ENCODE measurements around the gene TMEM252. TPM values are rescaled to one million over a fixed set of nuclear protein-coding genes. Genes with fewer than 3 reads are reported as not detected.

Gene TMEM252
- total and polyA plus RNA-seq, 4 donors, result 0.38 to 0.55 TPM; not detected in 2

- Histone ChIP-seq H3K27me3 (ENCODE audit: control insufficient read depth, insufficient read depth, low read length) (no peaks in the 10 kb centered on the region), H3K9me3 (ENCODE audit: control insufficient read depth, insufficient read depth, low read length) (no peaks in the 10 kb centered on the region), H3K4me3 (ENCODE audit: low read depth, low read length) (no peak overlapping the region), H3K36me3 (ENCODE audit: control insufficient read depth, insufficient read depth, low read length) (no peaks in the 10 kb centered on the region), H3K27ac (ENCODE audit: low read depth, low read length) (no peak overlapping the region), H3K4me1 (ENCODE audit: control insufficient read depth, insufficient read depth, low read length) (no peaks in the 10 kb centered on the region)
- WGBS (ENCODE audit: insufficient coverage), result 50% methylated on average over 1 of the region's 2 CpGs
- no peak for DNase-seq (ENCODE audit: low read depth in 4 of 6, low spot score in 6 of 6)
Measured at GRCh38 chr9:68562461-68562860, 21.8 kb upstream of the TMEM252 start.

- 56% methylated on average over 9 of the region's 14 CpGs for whole genome bisulfite sequencing (ENCODE audit: insufficient coverage)
- H3K4me3 ChIP-seq (ENCODE audit: low read depth, low read length), result no peak overlapping the region
- H3K27ac ChIP-seq (ENCODE audit: low read depth, low read length), result no peak overlapping the region
- no peaks in the 10 kb centered on the region for H3K4me1 ChIP-seq (ENCODE audit: control insufficient read depth, insufficient read depth, low read length)
- no peaks in the 10 kb centered on the region for H3K36me3 ChIP-seq (ENCODE audit: control insufficient read depth, insufficient read depth, low read length)
- DNase-seq (ENCODE audit: low read depth in 4 of 6, low spot score in 6 of 6), result peak in 1 of 6 donors; percentile 34
- no peaks in the 10 kb centered on the region for H3K9me3 ChIP-seq (ENCODE audit: control insufficient read depth, insufficient read depth, low read length)
- no peaks in the 10 kb centered on the region for H3K27me3 ChIP-seq (ENCODE audit: control insufficient read depth, insufficient read depth, low read length)
Measured at GRCh38 chr9:68560071-68560844, 19.6 kb upstream of the TMEM252 start.

- H3K36me3 ChIP-seq (ENCODE audit: control insufficient read depth, insufficient read depth, low read length), result no peaks in the 10 kb centered on the region
- WGBS (ENCODE audit: insufficient coverage), result 96% methylated on average over 4 of the region's 5 CpGs
- H3K27ac ChIP-seq (ENCODE audit: low read depth, low read length), result no peak overlapping the region
- no peak for DNase-seq (ENCODE audit: low read depth in 4 of 6, low spot score in 6 of 6)
- no peaks in the 10 kb centered on the region for H3K27me3 ChIP-seq (ENCODE audit: control insufficient read depth, insufficient read depth, low read length)
- no peaks in the 10 kb centered on the region for H3K4me1 ChIP-seq (ENCODE audit: control insufficient read depth, insufficient read depth, low read length)
- no peak overlapping the region for H3K4me3 ChIP-seq (ENCODE audit: low read depth, low read length)
- H3K9me3 ChIP-seq (ENCODE audit: control insufficient read depth, insufficient read depth, low read length), result no peaks in the 10 kb centered on the region
Measured at GRCh38 chr9:68558545-68558944, 17.9 kb upstream of the TMEM252 start.

GRCh38 chr9:68555437-68556150 lies 14.9 kb upstream of the TMEM252 start:
- Histone ChIP-seq H3K36me3 (ENCODE audit: control insufficient read depth, insufficient read depth, low read length) (no peaks in the 10 kb centered on the region), H3K27ac (ENCODE audit: low read depth, low read length) (no peak overlapping the region), H3K4me3 (ENCODE audit: low read depth, low read length) (no peak overlapping the region), H3K4me1 (ENCODE audit: control insufficient read depth, insufficient read depth, low read length) (no peaks in the 10 kb centered on the region), H3K9me3 (ENCODE audit: control insufficient read depth, insufficient read depth, low read length) (no peaks in the 10 kb centered on the region), H3K27me3 (ENCODE audit: control insufficient read depth, insufficient read depth, low read length) (no peaks in the 10 kb centered on the region)
- 33% methylated on average over 1 of the region's 1 CpG for WGBS (ENCODE audit: insufficient coverage)
- DNase-seq (ENCODE audit: low read depth in 4 of 6, low spot score in 6 of 6), result no peak

- H3K4me1 ChIP-seq (ENCODE audit: control insufficient read depth, insufficient read depth, low read length), result no peaks in the 10 kb centered on the region
- no peaks in the 10 kb centered on the region for H3K36me3 ChIP-seq (ENCODE audit: control insufficient read depth, insufficient read depth, low read length)
- WGBS (ENCODE audit: insufficient coverage), result no CpG with 5 or more reads among the region's 3 CpGs
- H3K9me3 ChIP-seq (ENCODE audit: control insufficient read depth, insufficient read depth, low read length), result no peaks in the 10 kb centered on the region
- no peak for DNase-seq (ENCODE audit: low read depth in 4 of 6, low spot score in 6 of 6)
- no peak overlapping the region for H3K27ac ChIP-seq (ENCODE audit: low read depth, low read length)
- no peaks in the 10 kb centered on the region for H3K27me3 ChIP-seq (ENCODE audit: control insufficient read depth, insufficient read depth, low read length)
- H3K4me3 ChIP-seq (ENCODE audit: low read depth, low read length), result no peak overlapping the region
Measured at GRCh38 chr9:68552700-68553476, 12.2 kb upstream of the TMEM252 start.

GRCh38 chr9:68551191-68551590 lies 10.5 kb upstream of the TMEM252 start:
- no CpG with 5 or more reads among the region's 4 CpGs for WGBS (ENCODE audit: insufficient coverage)
- no peaks in the 10 kb centered on the region for H3K36me3 ChIP-seq (ENCODE audit: control insufficient read depth, insufficient read depth, low read length)
- no peaks in the 10 kb centered on the region for H3K4me1 ChIP-seq (ENCODE audit: control insufficient read depth, insufficient read depth, low read length)
- H3K9me3 ChIP-seq (ENCODE audit: control insufficient read depth, insufficient read depth, low read length), result no peaks in the 10 kb centered on the region
- no peak overlapping the region for H3K27ac ChIP-seq (ENCODE audit: low read depth, low read length)
- no peak overlapping the region for H3K4me3 ChIP-seq (ENCODE audit: low read depth, low read length)
- no peak for DNase-seq (ENCODE audit: low read depth in 4 of 6, low spot score in 6 of 6)
- no peaks in the 10 kb centered on the region for H3K27me3 ChIP-seq (ENCODE audit: control insufficient read depth, insufficient read depth, low read length)

GRCh38 chr9:68548241-68548640 lies 7.6 kb upstream of the TMEM252 start:
- Histone ChIP-seq H3K4me1 (ENCODE audit: control insufficient read depth, insufficient read depth, low read length) (no peaks in the 10 kb centered on the region), H3K4me3 (ENCODE audit: low read depth, low read length) (no peak overlapping the region), H3K36me3 (ENCODE audit: control insufficient read depth, insufficient read depth, low read length) (no peaks in the 10 kb centered on the region), H3K27me3 (ENCODE audit: control insufficient read depth, insufficient read depth, low read length) (no peaks in the 10 kb centered on the region), H3K9me3 (ENCODE audit: control insufficient read depth, insufficient read depth, low read length) (no peaks in the 10 kb centered on the region), H3K27ac (ENCODE audit: low read depth, low read length) (no peak overlapping the region)
- 40% methylated on average over 2 of the region's 3 CpGs for WGBS (ENCODE audit: insufficient coverage)
- no peak for DNase-seq (ENCODE audit: low read depth in 4 of 6, low spot score in 6 of 6)

- H3K27ac ChIP-seq (ENCODE audit: low read depth, low read length), result no peak overlapping the region
Measured at GRCh38 chr9:68547417-68547816, 6.7 kb upstream of the TMEM252 start.

GRCh38 chr9:68546596-68547390 lies 6.1 kb upstream of the TMEM252 start:
- Histone ChIP-seq H3K36me3 (ENCODE audit: control insufficient read depth, insufficient read depth, low read length) (no peaks in the 10 kb centered on the region), H3K4me1 (ENCODE audit: control insufficient read depth, insufficient read depth, low read length) (no peaks in the 10 kb centered on the region), H3K27ac (ENCODE audit: low read depth, low read length) (no peak overlapping the region), H3K27me3 (ENCODE audit: control insufficient read depth, insufficient read depth, low read length) (no peaks in the 10 kb centered on the region), H3K4me3 (ENCODE audit: low read depth, low read length) (no peak overlapping the region), H3K9me3 (ENCODE audit: control insufficient read depth, insufficient read depth, low read length) (no peaks in the 10 kb centered on the region)
- no peak for DNase-seq (ENCODE audit: low read depth in 4 of 6, low spot score in 6 of 6)
- 65% methylated on average over 2 of the region's 6 CpGs for WGBS (ENCODE audit: insufficient coverage)

More at GRCh38 chr9:68547417-68547816, 6.7 kb upstream of the TMEM252 start:
- Histone ChIP-seq H3K36me3 (ENCODE audit: control insufficient read depth, insufficient read depth, low read length) (no peaks in the 10 kb centered on the region), H3K4me1 (ENCODE audit: control insufficient read depth, insufficient read depth, low read length) (no peaks in the 10 kb centered on the region), H3K9me3 (ENCODE audit: control insufficient read depth, insufficient read depth, low read length) (no peaks in the 10 kb centered on the region), H3K27me3 (ENCODE audit: control insufficient read depth, insufficient read depth, low read length) (no peaks in the 10 kb centered on the region), H3K4me3 (ENCODE audit: low read depth, low read length) (no peak overlapping the region)
- DNase-seq (ENCODE audit: low read depth in 4 of 6, low spot score in 6 of 6), result no peak
